A204.1 (cell line): Measurements from ENCODE around the gene H6PD.

Source experiments
- FAIRE-seq: peaks from 2 replicates; lab custom pipeline; 2012; peaks lifted over from hg19 to GRCh38; lab: Jason Lieb, UNC

The H6PD gene

DNA sequence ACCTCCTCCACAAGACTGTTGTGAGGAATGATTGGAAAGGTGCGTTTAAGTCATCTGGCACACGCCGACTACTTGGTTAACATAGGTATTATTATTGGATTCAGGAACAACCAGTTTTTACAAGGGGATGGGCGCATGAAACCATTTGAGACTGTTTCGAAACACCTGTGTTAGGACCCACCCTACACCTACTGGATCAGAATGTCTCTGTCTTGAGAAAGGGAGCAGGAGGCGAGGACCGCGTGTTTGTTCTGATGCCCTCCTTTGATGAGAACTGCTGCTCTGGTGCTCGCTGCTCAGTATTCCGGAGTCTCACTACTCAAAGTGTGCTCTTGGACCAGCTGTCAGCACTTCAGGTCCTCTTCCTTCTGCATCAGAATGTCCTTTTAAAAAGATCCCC, 7.3 kb downstream of the H6PD start:
- FAIRE-seq: no peak

GRCh38 chr1:9242338-9242969, 7.9 kb downstream of the H6PD start:
- no peak for FAIRE-seq

GRCh38 chr1:9243066-9243739, 8.6 kb downstream of the H6PD start:
- FAIRE-seq: no peak

- FAIRE-seq: no peak
Observed at GRCh38 chr1:9244501-9245229, 10.1 kb downstream of the H6PD start.

GRCh38 chr1:9245230-9245619, 10.7 kb downstream of the H6PD start:
- no peak for FAIRE-seq

DNA sequence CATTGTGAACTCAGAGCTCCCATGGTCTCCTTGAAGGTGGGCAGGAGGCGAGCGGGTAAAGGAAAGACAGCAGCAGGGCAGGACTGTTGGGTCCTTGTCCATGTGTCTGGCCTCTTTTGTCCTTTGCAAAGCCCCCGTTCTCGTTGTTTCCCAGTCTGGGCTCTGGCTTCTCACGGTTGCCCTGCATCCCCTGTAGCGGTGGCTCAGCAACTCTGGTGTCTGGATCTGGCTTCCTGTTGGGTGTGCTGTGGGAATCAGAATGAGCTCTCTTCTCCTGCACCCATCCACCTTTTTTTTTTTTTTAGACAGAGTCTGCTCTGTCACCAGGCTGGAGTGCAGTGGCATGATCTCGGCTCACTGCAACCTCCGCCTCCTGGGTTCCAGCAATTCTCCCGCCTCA, 11.1 kb downstream of the H6PD start:
- FAIRE-seq: no peak

GRCh38 chr1:9246215-9246614, 11.6 kb downstream of the H6PD start:
- FAIRE-seq: no peak

- no peak for FAIRE-seq
Observed at GRCh38 chr1:9246841-9247785, 12.5 kb downstream of the H6PD start.

- no peak for FAIRE-seq
Observed at GRCh38 chr1:9247894-9248293, 13.3 kb downstream of the H6PD start.

DNA sequence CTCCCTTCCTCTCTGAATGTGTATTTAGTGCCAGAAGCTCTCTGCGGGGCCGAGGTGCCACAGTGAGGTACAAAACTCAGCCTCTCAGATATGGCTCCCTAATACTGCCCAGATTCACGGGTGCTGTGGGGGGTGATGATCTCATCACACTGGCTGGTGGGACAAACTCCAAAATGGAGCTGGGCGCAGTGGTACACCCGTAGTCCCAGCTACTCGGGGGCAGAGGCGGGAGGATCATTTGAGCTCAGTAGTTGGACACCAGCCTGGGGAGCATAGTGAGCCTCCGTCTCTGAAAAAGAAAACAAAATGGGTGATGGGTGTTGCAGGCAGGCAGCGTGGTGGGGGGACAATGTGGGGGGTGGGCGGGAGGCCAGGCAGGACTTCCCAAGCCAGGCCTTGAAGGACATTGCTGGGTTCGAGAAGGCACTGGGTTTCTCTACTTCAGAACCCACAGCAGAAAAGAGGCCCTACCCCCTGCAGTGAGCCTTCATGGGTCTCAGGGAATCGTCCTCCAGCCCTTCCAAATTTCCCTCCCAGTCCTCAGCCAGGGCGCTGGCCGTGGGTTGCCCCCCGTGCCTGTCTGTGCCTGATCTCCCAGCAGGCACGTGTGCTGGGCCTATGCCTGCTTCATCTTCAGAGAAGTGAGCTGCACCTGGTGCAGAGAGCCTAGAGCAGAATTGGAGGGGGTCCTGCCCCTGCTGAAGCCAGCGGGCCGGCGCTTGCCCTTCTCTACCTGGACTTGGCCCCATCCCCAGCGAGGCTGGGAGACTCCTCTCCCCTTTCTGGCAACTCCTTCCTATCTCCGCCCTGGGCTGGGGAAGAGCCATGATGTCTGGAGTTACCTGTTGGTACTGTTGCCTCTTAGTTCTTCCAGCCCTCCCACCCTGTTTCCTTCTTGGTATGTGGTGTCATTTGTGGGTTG, 14.0 kb downstream of the H6PD start:
- no peak for FAIRE-seq

- no peak for FAIRE-seq
Observed at GRCh38 chr1:9249263-9249533, 14.6 kb downstream of the H6PD start.

- no peak for FAIRE-seq
Observed at GRCh38 chr1:9249534-9250410, 15.2 kb downstream of the H6PD start.

DNA sequence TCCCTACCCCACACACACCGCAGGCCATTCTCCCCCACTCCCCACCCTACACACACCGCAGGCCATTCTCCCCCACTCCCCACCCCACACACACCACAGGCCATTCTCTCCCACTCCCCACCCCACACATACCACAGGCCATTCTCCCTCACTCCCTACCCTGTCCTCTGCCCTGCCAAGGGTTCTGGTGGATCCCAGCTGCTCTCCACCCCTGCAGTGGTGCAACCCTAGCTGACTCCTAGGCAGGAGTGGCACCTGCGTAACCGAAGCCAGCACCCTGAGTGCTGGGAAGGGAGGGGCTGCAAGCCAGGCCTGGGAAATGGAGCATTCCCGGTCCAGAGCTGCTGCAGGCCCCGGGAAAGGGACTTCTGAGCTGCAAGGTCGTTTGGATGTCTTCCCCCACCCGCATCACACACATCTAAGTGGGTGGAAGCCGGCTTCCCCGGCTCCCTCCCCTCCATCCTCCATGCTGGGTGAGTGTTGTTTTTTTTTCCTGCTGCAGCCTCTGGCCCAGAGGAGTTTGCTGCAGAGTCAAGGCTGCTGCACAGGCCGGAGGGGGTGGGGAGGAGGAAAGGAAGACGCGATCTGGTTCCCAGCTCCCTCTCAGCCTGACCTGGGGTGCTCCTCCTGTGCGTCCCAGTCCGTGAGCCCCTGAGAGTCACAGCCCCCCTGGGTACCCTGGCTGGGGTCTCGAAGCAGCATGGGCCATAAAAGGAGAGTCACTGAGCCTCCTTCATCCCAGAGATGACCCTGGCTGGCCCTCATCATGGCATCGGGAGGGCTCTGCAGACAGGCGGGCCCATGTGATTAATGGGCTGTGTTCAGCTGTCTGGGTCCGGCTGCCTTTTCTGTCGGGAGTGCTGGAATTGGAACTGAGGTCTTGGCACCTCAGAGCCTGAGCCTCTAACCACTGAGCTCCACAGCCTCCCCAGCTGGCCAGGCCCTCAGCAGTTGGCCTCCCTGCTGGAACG, 16.1 kb downstream of the H6PD start:
- no peak for FAIRE-seq

- no peak for FAIRE-seq
Observed at GRCh38 chr1:9251501-9251900, 16.9 kb downstream of the H6PD start.

- FAIRE-seq: no peak
Observed at GRCh38 chr1:9253004-9253403, 18.4 kb downstream of the H6PD start.

- no peak for FAIRE-seq
Observed at GRCh38 chr1:9253453-9254105, 19.0 kb downstream of the H6PD start.

- no peak for FAIRE-seq
Observed at GRCh38 chr1:9256332-9256731, 21.8 kb downstream of the H6PD start.

DNA sequence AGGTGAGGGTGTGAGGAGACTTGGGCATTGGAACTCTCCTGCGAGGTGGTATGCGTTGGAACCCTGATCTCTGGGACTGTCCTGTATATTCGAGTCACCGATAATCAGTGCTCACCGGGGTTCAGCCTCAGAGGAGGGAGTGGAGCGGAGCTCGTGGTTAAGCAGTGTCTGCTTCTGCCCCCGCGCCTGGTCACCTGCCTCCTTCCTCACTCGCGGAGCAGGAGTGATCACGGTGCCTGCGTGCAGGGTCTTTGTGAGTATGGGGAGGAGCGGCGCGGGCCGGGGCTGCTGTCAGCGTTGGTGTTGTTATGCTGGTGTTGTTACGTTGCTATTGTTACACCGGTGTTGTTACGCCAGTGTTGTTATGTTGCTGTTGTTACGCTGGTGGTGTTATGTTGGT, 23.3 kb downstream of the H6PD start:
- no peak for FAIRE-seq

DNA sequence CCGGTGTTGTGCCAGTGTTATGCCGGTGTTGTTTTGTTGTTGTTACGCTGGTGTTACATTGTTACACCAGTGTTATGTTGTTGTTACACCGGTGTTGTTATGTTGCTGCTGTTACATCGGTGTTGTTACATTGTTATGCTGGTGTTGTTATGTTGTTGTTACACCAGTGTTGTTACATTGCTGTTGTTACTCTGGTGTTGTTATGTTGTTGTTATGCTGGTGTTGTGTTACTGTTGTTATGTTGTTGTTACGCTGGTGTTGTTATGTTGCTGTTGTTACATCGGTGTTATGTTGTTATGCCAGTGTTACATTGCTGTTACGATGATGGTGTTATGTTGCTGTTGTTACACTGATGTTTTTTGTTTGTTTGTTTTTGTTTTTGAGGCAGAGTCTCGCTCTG, 24.1 kb downstream of the H6PD start:
- no peak for FAIRE-seq
